H9 (cell line): ENCODE data around the gene SLC26A2. TPM values are rescaled to one million over a fixed set of nuclear protein-coding genes. Genes with fewer than 3 reads are reported as not detected.

Experiments used
- DNase-seq: peaks from one replicate; pipeline ENCODE4 v3.0.0-alpha.2; 2017
- H2AFZ ChIP-seq: one replicate; pipeline ENCODE4 v1.6.1; 2013; ENCODE audit warnings: mild to moderate bottlenecking, low read length, control low read depth, moderate library complexity
- H2AK5ac ChIP-seq: 2 replicates; pipeline ENCODE4 v1.6.1; 2013; ENCODE audit warnings: low read length, control low read depth, mixed read lengths; ENCODE audit not compliant: insufficient read length
- H2BK120ac ChIP-seq: one replicate; pipeline ENCODE4 v1.6.1; 2013; ENCODE audit warnings: low read depth, mild to moderate bottlenecking, low read length, control low read depth, inconsistent platforms; ENCODE audit not compliant: poor library complexity, severe bottlenecking
- H2BK12ac ChIP-seq: 2 replicates; pipeline ENCODE4 v1.6.1; 2013; ENCODE audit warnings: low read length, control low read depth, mixed read lengths, low read depth; ENCODE audit not compliant: insufficient read length
- H2BK15ac ChIP-seq: 2 replicates; pipeline ENCODE4 v1.6.1; 2013; ENCODE audit warnings: low read depth, low read length, control low read depth
- H2BK20ac ChIP-seq: one replicate; pipeline ENCODE4 v1.6.1; 2013; ENCODE audit warnings: low read depth, mild to moderate bottlenecking, low read length, control low read depth, inconsistent platforms; ENCODE audit not compliant: poor library complexity, severe bottlenecking
- H2BK5ac ChIP-seq: 2 replicates; pipeline ENCODE4 v1.6.1; 2013; ENCODE audit warnings: low read length, control low read depth, mixed read lengths; ENCODE audit not compliant: insufficient read length
- H3K14ac ChIP-seq: 2 replicates; pipeline ENCODE4 v1.6.1; 2013; ENCODE audit warnings: low read length, control low read depth; ENCODE audit not compliant: insufficient read depth
- H3K18ac ChIP-seq: 2 replicates; pipeline ENCODE4 v1.6.1; 2013; ENCODE audit warnings: low read depth, mild to moderate bottlenecking, mixed read lengths, low read length, control low read depth; ENCODE audit not compliant: insufficient read length
- H3K23ac ChIP-seq: 2 replicates; pipeline ENCODE4 v1.6.1; 2013; ENCODE audit warnings: low read length, control low read depth, mixed read lengths, low read depth; ENCODE audit not compliant: insufficient read length
- H3K23me2 ChIP-seq: 2 replicates; pipeline ENCODE4 v1.6.1; 2013; ENCODE audit warnings: low read depth, mild to moderate bottlenecking, mixed read lengths, low read length, control low read depth; ENCODE audit not compliant: insufficient read length, poor library complexity, severe bottlenecking
- H3K27ac ChIP-seq: 2 replicates; pipeline ENCODE4 v1.5.1; 2013; ENCODE audit warnings: low read length, control low read depth, mixed read lengths, low read depth; ENCODE audit not compliant: insufficient read length
- H3K27me3 ChIP-seq: 2 replicates; pipeline ENCODE4 v1.6.1; 2013; ENCODE audit warnings: low read length, control low read depth, inconsistent platforms; ENCODE audit not compliant: insufficient read depth
- H3K4ac ChIP-seq: 2 replicates; pipeline ENCODE4 v1.6.1; 2013; ENCODE audit warnings: low read depth, mild to moderate bottlenecking, control low read depth, inconsistent platforms, low read length, moderate library complexity
- H3K4me1 ChIP-seq: 2 replicates; pipeline ENCODE4 v1.6.1; 2013; ENCODE audit warnings: low read length, control low read depth, inconsistent platforms; ENCODE audit not compliant: insufficient read depth
- H3K4me2 ChIP-seq: 2 replicates; pipeline ENCODE4 v1.6.1; 2013; ENCODE audit warnings: low read length, control low read depth, mixed read lengths; ENCODE audit not compliant: insufficient read length, insufficient read depth
- H3K56ac ChIP-seq: 2 replicates; pipeline ENCODE4 v1.6.1; 2013; ENCODE audit warnings: low read depth, mild to moderate bottlenecking, mixed read lengths, low read length, control low read depth; ENCODE audit not compliant: insufficient read length
- H3K79me1 ChIP-seq: 2 replicates; pipeline ENCODE4 v1.6.1; 2013; ENCODE audit warnings: low read depth, mild to moderate bottlenecking, moderate library complexity, low read length, control low read depth, inconsistent platforms; ENCODE audit not compliant: insufficient read depth, poor library complexity, severe bottlenecking
- H3K79me2 ChIP-seq: 2 replicates; pipeline ENCODE4 v1.6.1; 2013; ENCODE audit warnings: low read length, control low read depth, inconsistent platforms; ENCODE audit not compliant: insufficient read depth
- H3K9ac ChIP-seq: 2 replicates; pipeline ENCODE4 v1.6.1; 2013; ENCODE audit warnings: low read length, control low read depth, mixed read lengths; ENCODE audit not compliant: insufficient read length; ENCODE audit errors: extremely low read depth
- H3K9me3 ChIP-seq: one replicate; pipeline ENCODE4 v1.6.1; 2013; ENCODE audit warnings: low read depth, low read length, inconsistent platforms; ENCODE audit not compliant: control insufficient read depth
- H3T11ph ChIP-seq: one replicate; pipeline ENCODE4 v1.6.1; 2013; ENCODE audit warnings: mild to moderate bottlenecking, low read length, control low read depth, inconsistent platforms
- H4K20me1 ChIP-seq: one replicate; pipeline ENCODE4 v1.6.1; 2013; ENCODE audit not compliant: control insufficient read depth, insufficient read length, insufficient read depth
- H4K5ac ChIP-seq: 2 replicates; pipeline ENCODE4 v1.6.1; 2013; ENCODE audit warnings: low read depth, mild to moderate bottlenecking, mixed read lengths, low read length, control low read depth; ENCODE audit not compliant: insufficient read length
- H4K8ac ChIP-seq: replicated peaks from 2 replicates; pipeline ENCODE4 v1.6.1; 2013; ENCODE audit warnings: low read length, control low read depth, mixed read lengths, low read depth; ENCODE audit not compliant: insufficient read length
- H4K91ac ChIP-seq: 2 replicates; pipeline ENCODE4 v1.6.1; 2013; ENCODE audit warnings: low read depth, mild to moderate bottlenecking, moderate library complexity, mixed read lengths, low read length, control low read depth; ENCODE audit not compliant: insufficient read length
- H3K27ac Mint-ChIP-seq, 3 experiments: 2 replicates in 2 of 3; 3 replicates in 1 of 3; pipeline ENCODE4 v1.8.0; 2020 to 2021; ENCODE audit warnings: mixed read lengths in 3 of 3, mild to moderate bottlenecking in 1 of 3, moderate library complexity in 1 of 3
- H3K27me3 Mint-ChIP-seq: 2 replicates; pipeline ENCODE4 v1.8.0; 2021; ENCODE audit warnings: low read depth, mild to moderate bottlenecking, moderate library complexity, mixed read lengths
- H3K36me3 Mint-ChIP-seq, 3 experiments: 2 replicates in 2 of 3; 3 replicates in 1 of 3; pipeline ENCODE4 v1.8.0; 2020 to 2021; ENCODE audit warnings: low read depth in 3 of 3, mixed read lengths in 3 of 3; ENCODE audit not compliant: insufficient read depth in 1 of 3
- H3K4me1 Mint-ChIP-seq, 2 experiments: 2 replicates each; pipeline ENCODE4 v1.8.0; 2020; ENCODE audit warnings: mixed read lengths in 2 of 2
- H3K4me3 Mint-ChIP-seq, 2 experiments: 2 replicates in 1 of 2; 3 replicates in 1 of 2; pipeline ENCODE4 v1.8.0; 2020 to 2021; ENCODE audit warnings: mild to moderate bottlenecking in 2 of 2, mixed read lengths in 2 of 2, moderate library complexity in 1 of 2
- H3K9me3 Mint-ChIP-seq, 2 experiments: 2 replicates in 1 of 2; 3 replicates in 1 of 2; pipeline ENCODE4 v1.8.0; 2020; ENCODE audit warnings: mild to moderate bottlenecking in 2 of 2, mixed read lengths in 2 of 2, moderate library complexity in 1 of 2
- WGBS: extraction: QIAGEN DNeasy Blood & Tissue Kit; methylation state at CpG from one replicate; pipeline ENCODE4 v1.1.7; 2013; ENCODE audit warnings: missing lambda C conversion rate, low lambda C conversion rate, mixed read lengths; ENCODE audit not compliant: insufficient read length; ENCODE audit errors: extremely low coverage; 5-methylcytosine and 5-hydroxymethylcytosine counted together
- total RNA-seq: library from RNA; stranded (reverse); gene quantifications from 2 replicates; pipeline ENCODE4 v1.2.1, GENCODE V29; 2021
- TF ChIP-seq, protein P1 (sequence below): fragments of 200-600 bp; sonication (generic); conservative IDR thresholded peaks from 3 replicates; pipeline ENCODE4 v1.8.0; 2021; ENCODE audit warnings: antibody characterized with exemption, mild to moderate bottlenecking

SLC26A2 gene
- total RNA-seq, 1 experiment from 2014 or later = 5.9 TPM

DNA sequence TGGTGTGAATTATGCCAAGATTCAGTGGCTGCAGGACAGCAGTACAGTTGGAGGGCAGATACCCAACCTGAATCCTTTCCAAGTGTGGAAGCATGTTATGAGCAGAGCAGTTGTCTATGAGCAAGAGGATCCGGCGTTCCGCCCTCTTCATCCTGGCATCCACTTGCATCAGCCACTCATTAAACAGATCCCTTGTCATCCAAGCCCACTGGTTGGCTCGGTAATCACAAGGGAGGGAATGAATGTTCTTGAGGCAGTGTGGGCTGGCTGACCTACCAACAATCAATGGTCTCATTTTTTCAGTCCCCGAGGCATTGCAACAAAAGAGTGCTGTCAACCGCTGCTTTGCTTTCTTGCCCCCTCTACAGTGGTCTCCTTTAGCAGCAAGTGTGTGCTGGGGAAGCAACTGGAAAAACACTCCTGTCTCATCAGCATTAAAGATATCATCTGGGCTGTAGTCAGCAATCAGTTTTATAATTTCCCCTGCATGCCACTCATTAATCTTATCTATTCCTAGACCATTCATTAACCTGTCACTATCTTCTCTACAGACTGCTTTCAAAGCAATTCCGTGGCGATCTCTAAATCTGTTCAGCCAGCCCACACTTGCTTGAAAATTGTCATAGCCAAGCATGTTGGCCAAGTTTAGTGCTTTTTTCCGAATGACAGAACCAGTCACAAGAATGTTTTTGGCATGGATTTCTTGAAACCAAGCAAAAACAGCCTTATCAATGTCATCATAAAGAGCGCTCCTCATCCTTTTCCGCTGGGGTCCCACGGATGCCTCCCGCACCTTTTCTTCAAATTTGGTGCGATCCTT is 35.0 kb downstream of the SLC26A2 start:
- Histone ChIP-seq H2BK120ac (no peak overlapping the region), H4K20me1 (no peaks in the 10 kb centered on the region), H3K4me1 (no peaks in the 10 kb centered on the region), H2BK12ac (no peak overlapping the region), H3K18ac (no peak overlapping the region), H3T11ph (no peak overlapping the region), H4K91ac (no peak overlapping the region), H3K14ac (no peak overlapping the region), H3K79me2 (no peaks in the 10 kb centered on the region), H3K9ac (no peak overlapping the region), H3K9me3 (no peaks in the 10 kb centered on the region), H3K79me1 (no peaks in the 10 kb centered on the region), H4K8ac (no peak overlapping the region), H3K27me3 (no peaks in the 10 kb centered on the region), H3K27ac (no peak overlapping the region), H3K4ac (no peak overlapping the region), H4K5ac (no peak overlapping the region), H3K23ac (no peak overlapping the region), H3K4me2 (no peak overlapping the region), H2BK20ac (no peak overlapping the region), H3K23me2 (peaks cover 4% of the 10 kb centered on the region), H2AK5ac (no peak overlapping the region), H2BK15ac (no peak overlapping the region), H3K56ac (no peak overlapping the region), H2BK5ac (no peak overlapping the region), H2AFZ (no peak overlapping the region)
- Mint-ChIP-seq H3K27me3 (no peaks in the 10 kb centered on the region), H3K9me3 (no peaks in the 10 kb centered on the region; a peak in 1 of 5 replicates), H3K27ac (no peak overlapping the region; a peak in 1 of 7 replicates), H3K36me3 (peaks cover 0 to 12% (median 2%) of the 10 kb centered on the region in 3 experiments; a peak in 4 of 7 replicates), H3K4me1 (peaks cover 10 to 11% of the 10 kb centered on the region in 2 experiments), H3K4me3 (no peak overlapping the region)
- DNase-seq = no peak
- TF ChIP-seq, protein P1, sequence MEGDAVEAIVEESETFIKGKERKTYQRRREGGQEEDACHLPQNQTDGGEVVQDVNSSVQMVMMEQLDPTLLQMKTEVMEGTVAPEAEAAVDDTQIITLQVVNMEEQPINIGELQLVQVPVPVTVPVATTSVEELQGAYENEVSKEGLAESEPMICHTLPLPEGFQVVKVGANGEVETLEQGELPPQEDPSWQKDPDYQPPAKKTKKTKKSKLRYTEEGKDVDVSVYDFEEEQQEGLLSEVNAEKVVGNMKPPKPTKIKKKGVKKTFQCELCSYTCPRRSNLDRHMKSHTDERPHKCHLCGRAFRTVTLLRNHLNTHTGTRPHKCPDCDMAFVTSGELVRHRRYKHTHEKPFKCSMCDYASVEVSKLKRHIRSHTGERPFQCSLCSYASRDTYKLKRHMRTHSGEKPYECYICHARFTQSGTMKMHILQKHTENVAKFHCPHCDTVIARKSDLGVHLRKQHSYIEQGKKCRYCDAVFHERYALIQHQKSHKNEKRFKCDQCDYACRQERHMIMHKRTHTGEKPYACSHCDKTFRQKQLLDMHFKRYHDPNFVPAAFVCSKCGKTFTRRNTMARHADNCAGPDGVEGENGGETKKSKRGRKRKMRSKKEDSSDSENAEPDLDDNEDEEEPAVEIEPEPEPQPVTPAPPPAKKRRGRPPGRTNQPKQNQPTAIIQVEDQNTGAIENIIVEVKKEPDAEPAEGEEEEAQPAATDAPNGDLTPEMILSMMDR = no peak
- WGBS = no CpG with 5 or more reads among the region's 14 CpGs
